Endothelial cell (in vitro differentiated cells): ENCODE data around the gene MOSMO. TPM values are rescaled to one million over a fixed set of nuclear protein-coding genes. Genes with fewer than 3 reads are reported as not detected.

Experiments used
- DNase-seq: peaks from one replicate; pipeline ENCODE4 v3.0.0; 2021; ENCODE audit warnings: low spot score
- H3K27ac Mint-ChIP-seq: one replicate; pipeline ENCODE4 v1.8.0; 2021; ENCODE audit warnings: mixed read lengths, inconsistent platforms; ENCODE audit not compliant: unreplicated experiment
- H3K27me3 Mint-ChIP-seq: one replicate; pipeline ENCODE4 v1.8.0; 2021; ENCODE audit warnings: mild to moderate bottlenecking, moderate library complexity, mixed read lengths, inconsistent platforms; ENCODE audit not compliant: unreplicated experiment
- H3K36me3 Mint-ChIP-seq: one replicate; pipeline ENCODE4 v1.8.0; 2021; ENCODE audit warnings: mild to moderate bottlenecking, low read depth, mixed read lengths, inconsistent platforms; ENCODE audit not compliant: unreplicated experiment
- H3K4me1 Mint-ChIP-seq: one replicate; pipeline ENCODE4 v1.8.0; 2021; ENCODE audit warnings: mild to moderate bottlenecking, mixed read lengths, inconsistent platforms; ENCODE audit not compliant: unreplicated experiment
- H3K4me3 Mint-ChIP-seq: one replicate; pipeline ENCODE4 v1.8.0; 2021; ENCODE audit warnings: mild to moderate bottlenecking, mixed read lengths, inconsistent platforms; ENCODE audit not compliant: unreplicated experiment
- H3K9me3 Mint-ChIP-seq: one replicate; pipeline ENCODE4 v1.8.0; 2021; ENCODE audit warnings: mixed read lengths, inconsistent platforms; ENCODE audit not compliant: unreplicated experiment
- total RNA-seq: library from RNA; stranded (reverse); fragmentation: NEBNext Ultra II Directional; extraction: Animal tissue kit (Norgen Biotek cat#: 25700); gene quantifications from one replicate; pipeline ENCODE4 v1.2.1, GENCODE V29; 2021; ENCODE audit not compliant: unreplicated experiment
- TF ChIP-seq, protein P1 (sequence below): fragments of 200-600 bp; sonication (generic); IDR thresholded peaks from one replicate; pipeline ENCODE4 v1.5.0; 2021; ENCODE audit warnings: antibody characterized with exemption; ENCODE audit not compliant: unreplicated experiment

MOSMO gene
- total RNA-seq, 1 donor from 2014 or later, result 15.1 TPM

DNA sequence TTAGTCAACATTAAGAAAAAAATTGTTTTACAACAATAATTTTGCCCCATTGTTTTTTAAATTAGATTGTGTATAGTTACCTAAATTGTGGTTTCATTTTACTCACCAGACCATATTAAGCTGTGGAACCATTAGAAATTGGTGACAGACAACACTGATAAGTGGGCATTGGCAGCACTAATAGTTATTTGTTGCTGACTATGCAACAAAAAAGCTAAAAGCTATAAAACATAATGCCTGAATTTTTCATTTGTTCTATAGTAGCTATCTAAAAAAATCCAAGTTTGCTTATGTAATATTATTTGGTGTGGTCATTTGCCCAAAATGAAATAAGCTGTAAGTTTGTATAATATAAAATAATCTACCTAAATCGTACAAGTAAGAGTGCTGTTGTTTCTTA lies 70.7 kb downstream of the MOSMO start:
- Mint-ChIP-seq H3K9me3 (no peaks in the 10 kb centered on the region), H3K4me3 (no peak overlapping the region), H3K4me1 (no peaks in the 10 kb centered on the region), H3K27ac (no peak overlapping the region), H3K36me3 (no peaks in the 10 kb centered on the region), H3K27me3 (no peaks in the 10 kb centered on the region)
- no peak for DNase-seq
- TF ChIP-seq, protein P1, sequence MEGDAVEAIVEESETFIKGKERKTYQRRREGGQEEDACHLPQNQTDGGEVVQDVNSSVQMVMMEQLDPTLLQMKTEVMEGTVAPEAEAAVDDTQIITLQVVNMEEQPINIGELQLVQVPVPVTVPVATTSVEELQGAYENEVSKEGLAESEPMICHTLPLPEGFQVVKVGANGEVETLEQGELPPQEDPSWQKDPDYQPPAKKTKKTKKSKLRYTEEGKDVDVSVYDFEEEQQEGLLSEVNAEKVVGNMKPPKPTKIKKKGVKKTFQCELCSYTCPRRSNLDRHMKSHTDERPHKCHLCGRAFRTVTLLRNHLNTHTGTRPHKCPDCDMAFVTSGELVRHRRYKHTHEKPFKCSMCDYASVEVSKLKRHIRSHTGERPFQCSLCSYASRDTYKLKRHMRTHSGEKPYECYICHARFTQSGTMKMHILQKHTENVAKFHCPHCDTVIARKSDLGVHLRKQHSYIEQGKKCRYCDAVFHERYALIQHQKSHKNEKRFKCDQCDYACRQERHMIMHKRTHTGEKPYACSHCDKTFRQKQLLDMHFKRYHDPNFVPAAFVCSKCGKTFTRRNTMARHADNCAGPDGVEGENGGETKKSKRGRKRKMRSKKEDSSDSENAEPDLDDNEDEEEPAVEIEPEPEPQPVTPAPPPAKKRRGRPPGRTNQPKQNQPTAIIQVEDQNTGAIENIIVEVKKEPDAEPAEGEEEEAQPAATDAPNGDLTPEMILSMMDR, result no peak

DNA sequence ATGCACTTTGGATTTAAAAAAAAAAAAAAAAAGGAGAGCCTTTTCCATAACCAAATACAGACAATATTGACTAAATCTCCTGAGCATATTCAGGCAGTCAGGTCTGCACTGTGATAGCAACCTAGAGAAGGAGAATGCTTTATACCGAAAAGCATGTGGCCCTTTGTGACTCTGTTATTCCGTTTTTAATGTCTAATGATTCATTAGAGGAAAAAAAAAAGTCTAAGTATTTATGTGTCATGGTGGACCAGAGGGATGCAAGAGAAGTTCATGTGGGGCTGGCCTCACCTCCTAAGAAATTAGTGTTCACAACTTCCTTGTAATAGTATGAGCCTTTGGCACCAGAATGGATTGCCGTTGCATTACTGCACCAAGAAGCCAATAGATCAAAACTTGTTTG lies 73.1 kb downstream of the MOSMO start:
- no peaks in the 10 kb centered on the region for H3K36me3 Mint-ChIP-seq
- no peaks in the 10 kb centered on the region for H3K9me3 Mint-ChIP-seq
- H3K27ac Mint-ChIP-seq, result no peak overlapping the region
- no peaks in the 10 kb centered on the region for H3K27me3 Mint-ChIP-seq
- no peaks in the 10 kb centered on the region for H3K4me1 Mint-ChIP-seq
- TF ChIP-seq, protein P1, result no peak
- no peak for DNase-seq
- H3K4me3 Mint-ChIP-seq, result no peak overlapping the region

GRCh38 chr16:22086440-22086839 lies 78.5 kb downstream of the MOSMO start:
- H3K27ac Mint-ChIP-seq, result no peak overlapping the region
- H3K4me3 Mint-ChIP-seq, result no peak overlapping the region
- no peaks in the 10 kb centered on the region for H3K4me1 Mint-ChIP-seq
- H3K36me3 Mint-ChIP-seq, result no peaks in the 10 kb centered on the region
- no peaks in the 10 kb centered on the region for H3K27me3 Mint-ChIP-seq
- no peak for DNase-seq
- H3K9me3 Mint-ChIP-seq, result no peaks in the 10 kb centered on the region
- TF ChIP-seq, protein P1, result no peak

DNA sequence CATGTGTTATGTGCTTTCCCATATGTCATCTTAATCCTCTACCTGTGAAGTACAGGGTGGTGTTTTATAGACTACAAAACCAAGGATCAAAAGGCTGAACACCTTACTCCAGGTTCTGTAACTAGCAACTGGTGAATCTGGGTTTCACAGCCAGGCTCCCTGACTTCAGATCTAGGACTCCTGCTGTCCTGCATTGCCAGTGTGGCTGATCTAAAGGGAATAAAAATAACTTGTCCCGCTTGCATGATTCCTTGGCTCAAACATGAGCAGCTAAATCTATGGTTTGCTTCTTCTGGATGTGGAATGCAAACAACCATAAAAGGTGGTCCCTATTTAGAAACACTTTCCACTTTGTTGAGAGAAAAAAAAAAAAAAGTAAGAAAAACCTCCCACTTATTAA lies 80.7 kb downstream of the MOSMO start:
- Mint-ChIP-seq H3K36me3 (no peaks in the 10 kb centered on the region), H3K4me1 (peaks cover 8% of the 10 kb centered on the region), H3K9me3 (no peaks in the 10 kb centered on the region), H3K27me3 (peaks cover 6% of the 10 kb centered on the region), H3K4me3 (no peak overlapping the region), H3K27ac (peak overlapping the region; percentile 7)
- TF ChIP-seq, protein P1, result no peak
- DNase-seq, result no peak

DNA sequence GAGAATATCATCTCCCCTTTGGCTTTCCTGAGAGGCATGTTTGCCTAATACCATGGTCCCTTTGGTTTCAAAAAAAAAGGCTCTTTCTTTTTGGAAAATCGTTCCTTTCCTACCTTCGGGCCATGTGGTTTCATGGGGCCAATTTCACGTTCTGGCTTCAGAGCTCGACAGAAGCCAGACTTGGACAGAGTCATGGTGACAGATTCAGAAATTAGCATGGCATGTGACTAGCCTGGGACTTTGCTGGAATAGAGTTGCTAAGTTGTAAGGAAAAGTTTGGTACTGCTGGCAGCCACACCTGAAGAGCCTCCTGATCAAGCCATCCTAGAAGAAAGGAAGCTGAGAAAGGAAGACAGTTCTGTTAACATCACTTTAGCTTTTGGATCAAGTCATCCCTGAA lies 82.0 kb downstream of the MOSMO start:
- Mint-ChIP-seq H3K4me1 (peaks cover 8% of the 10 kb centered on the region), H3K36me3 (no peaks in the 10 kb centered on the region), H3K27me3 (peaks cover 6% of the 10 kb centered on the region), H3K9me3 (no peaks in the 10 kb centered on the region), H3K4me3 (no peak overlapping the region), H3K27ac (no peak overlapping the region)
- TF ChIP-seq, protein P1, result no peak
- DNase-seq, result no peak
